NB4 (cell line): Measurements from ENCODE around the gene C3orf38.

Experiments used
- POLR2A ChIP-seq: IDR thresholded peaks from 2 replicates; pipeline ENCODE4 v1.6.1; 2011; ENCODE audit warnings: mild to moderate bottlenecking; ENCODE audit not compliant: insufficient read length; ENCODE audit errors: extremely low read depth
- TF ChIP-seq, protein P1 (sequence below): IDR thresholded peaks from 2 replicates; pipeline ENCODE4 v1.6.1; 2011; ENCODE audit warnings: low read depth, low read length
- TF ChIP-seq, protein P2 (sequence below): IDR thresholded peaks from one replicate; pipeline ENCODE4 v1.5.1; 2012; ENCODE audit warnings: low read depth, low read length

DNA sequence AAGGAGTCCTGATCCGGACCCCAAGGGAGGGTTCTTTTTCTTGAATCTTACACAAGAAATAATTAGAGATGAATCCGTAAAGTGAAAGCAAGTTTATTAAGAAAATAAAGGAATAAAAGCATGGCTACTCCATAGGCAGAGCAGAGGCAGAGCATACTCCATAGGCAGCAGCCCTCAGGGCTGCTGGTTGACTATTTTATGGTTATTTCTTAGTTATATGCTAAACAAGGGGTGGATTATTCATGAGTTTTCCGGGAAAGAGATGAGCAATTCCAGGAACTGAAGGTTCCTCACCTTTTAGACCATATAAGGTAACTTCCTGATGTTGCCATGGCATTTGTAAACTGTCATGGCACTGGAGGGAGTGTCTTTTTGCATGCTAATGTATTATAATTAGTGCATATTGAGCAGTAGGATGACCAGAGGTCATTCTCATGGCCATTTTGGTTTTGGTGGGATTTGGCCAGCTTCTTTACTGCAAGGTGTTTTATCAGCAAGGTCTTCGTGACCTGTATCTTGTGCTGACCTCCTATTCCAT is 42.2 kb downstream of the C3orf38 start:
- TF ChIP-seq, protein P1, sequence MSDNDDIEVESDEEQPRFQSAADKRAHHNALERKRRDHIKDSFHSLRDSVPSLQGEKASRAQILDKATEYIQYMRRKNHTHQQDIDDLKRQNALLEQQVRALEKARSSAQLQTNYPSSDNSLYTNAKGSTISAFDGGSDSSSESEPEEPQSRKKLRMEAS: no peak
- TF ChIP-seq POLR2A: no peak
- TF ChIP-seq, protein P2, sequence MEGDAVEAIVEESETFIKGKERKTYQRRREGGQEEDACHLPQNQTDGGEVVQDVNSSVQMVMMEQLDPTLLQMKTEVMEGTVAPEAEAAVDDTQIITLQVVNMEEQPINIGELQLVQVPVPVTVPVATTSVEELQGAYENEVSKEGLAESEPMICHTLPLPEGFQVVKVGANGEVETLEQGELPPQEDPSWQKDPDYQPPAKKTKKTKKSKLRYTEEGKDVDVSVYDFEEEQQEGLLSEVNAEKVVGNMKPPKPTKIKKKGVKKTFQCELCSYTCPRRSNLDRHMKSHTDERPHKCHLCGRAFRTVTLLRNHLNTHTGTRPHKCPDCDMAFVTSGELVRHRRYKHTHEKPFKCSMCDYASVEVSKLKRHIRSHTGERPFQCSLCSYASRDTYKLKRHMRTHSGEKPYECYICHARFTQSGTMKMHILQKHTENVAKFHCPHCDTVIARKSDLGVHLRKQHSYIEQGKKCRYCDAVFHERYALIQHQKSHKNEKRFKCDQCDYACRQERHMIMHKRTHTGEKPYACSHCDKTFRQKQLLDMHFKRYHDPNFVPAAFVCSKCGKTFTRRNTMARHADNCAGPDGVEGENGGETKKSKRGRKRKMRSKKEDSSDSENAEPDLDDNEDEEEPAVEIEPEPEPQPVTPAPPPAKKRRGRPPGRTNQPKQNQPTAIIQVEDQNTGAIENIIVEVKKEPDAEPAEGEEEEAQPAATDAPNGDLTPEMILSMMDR: no peak
